ENCODE data around the gene NEU3.
"Not testable (repeated sequence)": the region's sequence is repeated elsewhere in the genome, so short reads cannot be mapped to it uniquely, and the experiment has no call there.

The NEU3 gene

DNA sequence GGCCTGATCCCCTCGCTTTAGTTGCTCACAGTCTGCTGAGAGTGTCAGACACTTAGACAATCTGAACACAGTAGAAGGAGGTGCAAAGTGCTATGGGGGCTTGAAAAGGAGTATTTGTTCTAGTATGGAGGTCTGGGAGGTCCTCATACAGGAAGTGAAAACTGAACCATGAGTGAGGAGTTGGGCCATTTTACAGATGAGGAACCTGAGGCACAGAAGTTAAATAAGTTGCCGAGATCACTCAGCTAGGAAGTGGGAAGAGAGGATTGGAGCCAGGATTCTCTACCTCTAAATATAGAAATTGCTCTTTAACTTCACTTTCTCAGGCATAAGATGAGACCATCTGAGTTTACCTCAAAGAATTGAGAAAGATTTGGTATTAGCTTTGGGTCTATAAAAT is 4.0 kb upstream of the NEU3 start:
- Histone ChIP-seq H3K4me1 (ENCODE audit: control insufficient read depth in 1 of 2, insufficient read depth in 2 of 2, low read length in 2 of 2) (peaks cover 0 to 5% of the 10 kb centered on the region in 2 donors), H3K9me3 (ENCODE audit: control insufficient read depth in 1 of 2, low read length in 2 of 2) (no peaks in the 10 kb centered on the region), H3K36me3 (ENCODE audit: control insufficient read depth in 1 of 2, insufficient read depth in 2 of 2, low read length in 2 of 2) (peaks cover 3 to 16% of the 10 kb centered on the region in 2 donors), H3K27ac (ENCODE audit: low read length) (no peak overlapping the region), H3K27me3 (ENCODE audit: low read depth, low read length) (no peaks in the 10 kb centered on the region), H3K4me3 (ENCODE audit: low read depth in 1 of 2, low read length in 2 of 2) (no peak overlapping the region)

- Histone ChIP-seq H3K27me3 (ENCODE audit: low read depth, low read length) (no peaks in the 10 kb centered on the region), H3K4me1 (ENCODE audit: control insufficient read depth in 1 of 2, insufficient read depth in 2 of 2, low read length in 2 of 2) (peaks cover 0 to 5% of the 10 kb centered on the region in 2 donors), H3K4me3 (ENCODE audit: low read depth in 1 of 2, low read length in 2 of 2) (peak overlapping the region; percentile 85 to 87), H3K36me3 (ENCODE audit: control insufficient read depth in 1 of 2, insufficient read depth in 2 of 2, low read length in 2 of 2) (no peaks in the 10 kb centered on the region), H3K27ac (ENCODE audit: low read length) (peak overlapping the region; percentile 60), H3K9me3 (ENCODE audit: control insufficient read depth in 1 of 2, low read length in 2 of 2) (no peaks in the 10 kb centered on the region)
Observed at GRCh38 chr11:74989260-74989638, 516 bp downstream of the NEU3 start.

GRCh38 chr11:74990150-74990549 is 1.4 kb downstream of the NEU3 start:
- H3K27ac ChIP-seq (ENCODE audit: low read length); H3K4me3 ChIP-seq (ENCODE audit: low read depth in 1 of 2, low read length in 2 of 2): not testable (repeated sequence)

DNA sequence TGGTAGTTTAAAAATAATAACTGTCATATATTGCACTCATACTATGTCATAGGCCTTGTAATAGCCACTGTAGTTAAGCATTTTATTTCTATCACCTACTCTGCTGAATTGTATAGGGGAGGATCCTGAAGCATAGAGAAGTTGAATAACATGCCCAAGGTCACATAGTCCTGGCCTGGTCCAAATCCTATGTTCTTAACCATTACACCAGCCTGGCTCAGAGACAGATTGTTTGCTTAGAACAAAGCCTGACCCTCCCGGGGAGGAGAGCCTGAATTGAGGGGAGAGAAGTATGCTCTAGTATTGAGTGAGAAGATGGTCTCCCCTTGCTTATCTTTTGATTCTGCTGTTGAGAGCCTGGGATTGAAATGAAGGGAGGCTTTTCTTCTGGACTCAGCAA is 2.2 kb downstream of the NEU3 start:
- Histone ChIP-seq H3K27ac (ENCODE audit: low read length) (no peak overlapping the region), H3K4me3 (ENCODE audit: low read depth in 1 of 2, low read length in 2 of 2) (no peak overlapping the region), H3K36me3 (ENCODE audit: control insufficient read depth in 1 of 2, insufficient read depth in 2 of 2, low read length in 2 of 2) (peaks cover 2 to 6% of the 10 kb centered on the region in 2 donors), H3K4me1 (ENCODE audit: control insufficient read depth in 1 of 2, insufficient read depth in 2 of 2, low read length in 2 of 2) (peaks cover 0 to 5% of the 10 kb centered on the region in 2 donors), H3K9me3 (ENCODE audit: control insufficient read depth in 1 of 2, low read length in 2 of 2) (no peaks in the 10 kb centered on the region), H3K27me3 (ENCODE audit: low read depth, low read length) (no peaks in the 10 kb centered on the region)

More at GRCh38 chr11:74990150-74990549, 1.4 kb downstream of the NEU3 start:
- not testable (repeated sequence) for H3K27me3 ChIP-seq (ENCODE audit: low read depth, low read length); H3K4me1 ChIP-seq (ENCODE audit: control insufficient read depth in 1 of 2, insufficient read depth in 2 of 2, low read length in 2 of 2); H3K9me3 ChIP-seq (ENCODE audit: control insufficient read depth in 1 of 2, low read length in 2 of 2); H3K36me3 ChIP-seq (ENCODE audit: control insufficient read depth in 1 of 2, insufficient read depth in 2 of 2, low read length in 2 of 2)

DNA sequence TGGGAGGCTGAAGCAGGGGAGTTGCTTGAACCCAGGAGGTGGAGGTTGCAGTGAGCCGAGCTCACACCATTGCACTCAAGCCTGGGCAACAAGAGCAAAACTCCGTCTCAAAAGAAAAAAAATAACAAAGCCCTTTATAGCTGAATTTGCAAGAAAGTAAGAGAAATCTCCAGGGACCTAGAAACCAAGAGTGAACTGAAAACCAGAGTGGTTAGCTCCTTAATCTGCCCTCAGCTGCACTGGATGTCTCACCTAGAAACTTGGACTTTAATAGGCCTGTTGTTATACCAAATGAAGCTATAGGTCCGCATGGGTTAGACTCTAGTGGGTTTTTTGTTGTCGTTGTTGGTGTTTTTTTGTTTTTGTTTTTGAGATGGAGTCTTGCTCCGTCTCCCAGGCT is 4.1 kb downstream of the NEU3 start:
- Histone ChIP-seq H3K27me3 (ENCODE audit: low read depth, low read length) (no peaks in the 10 kb centered on the region), H3K27ac (ENCODE audit: low read length) (no peak overlapping the region), H3K9me3 (ENCODE audit: control insufficient read depth in 1 of 2, low read length in 2 of 2) (no peaks in the 10 kb centered on the region), H3K4me1 (ENCODE audit: control insufficient read depth in 1 of 2, insufficient read depth in 2 of 2, low read length in 2 of 2) (peaks cover 0 to 5% of the 10 kb centered on the region in 2 donors), H3K36me3 (ENCODE audit: control insufficient read depth in 1 of 2, insufficient read depth in 2 of 2, low read length in 2 of 2) (peaks cover 6% of the 10 kb centered on the region in 2 donors), H3K4me3 (ENCODE audit: low read depth in 1 of 2, low read length in 2 of 2) (no peak overlapping the region)

DNA sequence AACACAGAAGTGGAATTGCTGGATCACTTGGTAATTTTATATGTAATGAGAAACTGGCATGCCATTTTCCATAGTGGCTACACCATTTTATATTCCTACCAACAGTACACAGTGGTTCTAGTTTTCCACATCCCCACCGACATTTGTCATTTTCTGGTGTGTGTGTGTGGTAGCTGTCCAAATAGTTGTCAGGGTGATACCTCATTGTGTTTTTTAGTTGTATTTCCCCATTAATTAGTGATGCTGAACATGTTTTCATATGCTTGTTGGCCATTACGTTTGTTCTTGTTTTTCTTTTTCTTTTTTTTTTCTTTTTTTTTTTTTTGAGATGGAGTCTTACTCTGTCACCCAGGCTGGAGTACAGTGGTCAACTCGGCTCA is 12.2 kb downstream of the NEU3 start:
- H3K4me3 ChIP-seq (ENCODE audit: low read depth in 1 of 2, low read length in 2 of 2), result no peak overlapping the region
- H3K27ac ChIP-seq (ENCODE audit: low read length), result no peak overlapping the region
- H3K27me3 ChIP-seq (ENCODE audit: low read depth, low read length), result no peaks in the 10 kb centered on the region
- no peaks in the 10 kb centered on the region for H3K9me3 ChIP-seq (ENCODE audit: control insufficient read depth in 1 of 2, low read length in 2 of 2)
- peaks cover 5 to 11% of the 10 kb centered on the region in 2 donors for H3K36me3 ChIP-seq (ENCODE audit: control insufficient read depth in 1 of 2, insufficient read depth in 2 of 2, low read length in 2 of 2)
- no peaks in the 10 kb centered on the region for H3K4me1 ChIP-seq (ENCODE audit: control insufficient read depth in 1 of 2, insufficient read depth in 2 of 2, low read length in 2 of 2)

DNA sequence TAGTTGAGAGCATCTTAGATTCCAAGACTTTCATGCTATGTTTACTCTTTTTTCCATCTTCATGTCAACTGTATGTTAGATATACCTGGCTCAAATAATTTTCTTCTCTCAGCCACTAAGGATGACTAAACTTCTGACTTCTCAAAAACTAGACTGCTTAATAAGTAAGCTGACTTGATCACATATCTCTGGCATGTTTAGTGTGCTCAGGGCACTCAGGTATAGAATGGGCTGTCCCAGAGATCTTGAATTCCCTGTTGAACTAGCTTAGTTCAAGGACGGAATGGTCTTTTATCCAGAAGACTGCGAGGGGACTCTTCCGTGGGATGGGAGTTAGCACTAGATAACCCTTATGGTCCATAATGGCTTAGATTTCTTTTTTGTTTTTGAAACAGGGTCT is 13.0 kb downstream of the NEU3 start:
- Histone ChIP-seq H3K9me3 (ENCODE audit: control insufficient read depth in 1 of 2, low read length in 2 of 2) (no peaks in the 10 kb centered on the region), H3K36me3 (ENCODE audit: control insufficient read depth in 1 of 2, insufficient read depth in 2 of 2, low read length in 2 of 2) (peaks cover 13 to 14% of the 10 kb centered on the region in 2 donors), H3K4me1 (ENCODE audit: control insufficient read depth in 1 of 2, insufficient read depth in 2 of 2, low read length in 2 of 2) (no peaks in the 10 kb centered on the region), H3K27me3 (ENCODE audit: low read depth, low read length) (no peaks in the 10 kb centered on the region), H3K27ac (ENCODE audit: low read length) (no peak overlapping the region), H3K4me3 (ENCODE audit: low read depth in 1 of 2, low read length in 2 of 2) (no peak overlapping the region)

DNA sequence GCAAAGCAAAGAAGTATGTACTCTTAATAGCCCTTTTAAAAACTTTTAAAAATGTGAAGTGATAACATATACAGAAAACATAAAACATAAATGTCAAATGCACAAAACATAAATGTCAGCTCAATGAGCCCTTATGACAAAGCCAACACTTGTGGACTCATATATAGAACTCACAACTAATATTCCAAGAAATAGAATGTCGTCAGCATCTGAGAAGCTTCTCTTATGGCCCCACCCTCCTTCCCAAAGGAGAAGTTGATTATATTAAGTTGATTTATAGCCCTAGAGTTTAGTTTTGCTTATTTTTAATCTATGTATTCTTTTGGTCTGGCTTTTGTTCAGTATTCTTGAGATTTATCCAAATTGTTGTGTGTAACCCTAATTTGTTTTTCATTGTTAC is 13.8 kb downstream of the NEU3 start:
- H3K27ac ChIP-seq (ENCODE audit: low read length), result no peak overlapping the region
- H3K36me3 ChIP-seq (ENCODE audit: control insufficient read depth in 1 of 2, insufficient read depth in 2 of 2, low read length in 2 of 2), result peaks cover 17 to 19% of the 10 kb centered on the region in 2 donors
- no peak overlapping the region for H3K4me3 ChIP-seq (ENCODE audit: low read depth in 1 of 2, low read length in 2 of 2)
- H3K9me3 ChIP-seq (ENCODE audit: control insufficient read depth in 1 of 2, low read length in 2 of 2), result no peaks in the 10 kb centered on the region
- H3K4me1 ChIP-seq (ENCODE audit: control insufficient read depth in 1 of 2, insufficient read depth in 2 of 2, low read length in 2 of 2), result no peaks in the 10 kb centered on the region
- H3K27me3 ChIP-seq (ENCODE audit: low read depth, low read length), result no peaks in the 10 kb centered on the region

DNA sequence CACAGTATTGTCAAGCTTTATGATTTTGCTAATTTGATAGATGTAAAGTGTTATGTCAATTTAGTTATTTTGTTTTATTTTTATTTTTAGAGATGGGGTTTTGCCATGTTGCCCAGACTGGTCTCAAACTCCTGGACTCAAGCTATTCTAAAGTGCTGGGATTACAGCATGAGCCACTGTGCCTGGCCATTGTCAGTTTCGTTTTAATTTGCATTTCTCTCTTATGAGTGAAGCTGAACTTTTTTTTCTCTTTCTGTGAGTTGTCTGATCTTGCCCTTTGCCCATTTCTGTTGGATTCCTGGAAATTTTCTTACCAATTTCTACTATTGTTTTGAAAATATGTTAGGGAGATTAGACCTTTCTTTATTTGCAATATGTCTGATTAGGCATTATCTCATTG is 15.5 kb downstream of the NEU3 start:
- H3K4me3 ChIP-seq (ENCODE audit: low read depth in 1 of 2, low read length in 2 of 2), result no peak overlapping the region
- no peaks in the 10 kb centered on the region for H3K9me3 ChIP-seq (ENCODE audit: control insufficient read depth in 1 of 2, low read length in 2 of 2)
- peaks cover 23% of the 10 kb centered on the region in 2 donors for H3K36me3 ChIP-seq (ENCODE audit: control insufficient read depth in 1 of 2, insufficient read depth in 2 of 2, low read length in 2 of 2)
- no peaks in the 10 kb centered on the region for H3K4me1 ChIP-seq (ENCODE audit: control insufficient read depth in 1 of 2, insufficient read depth in 2 of 2, low read length in 2 of 2)
- H3K27ac ChIP-seq (ENCODE audit: low read length), result no peak overlapping the region
- no peaks in the 10 kb centered on the region for H3K27me3 ChIP-seq (ENCODE audit: low read depth, low read length)

GRCh38 chr11:75011357-75011756 is 22.6 kb downstream of the NEU3 start:
- no peaks in the 10 kb centered on the region for H3K9me3 ChIP-seq (ENCODE audit: control insufficient read depth in 1 of 2, low read length in 2 of 2)
- no peak overlapping the region for H3K27ac ChIP-seq (ENCODE audit: low read length)
- H3K27me3 ChIP-seq (ENCODE audit: low read depth, low read length), result no peaks in the 10 kb centered on the region
- no peaks in the 10 kb centered on the region for H3K4me1 ChIP-seq (ENCODE audit: control insufficient read depth in 1 of 2, insufficient read depth in 2 of 2, low read length in 2 of 2)
- peaks cover 19 to 22% of the 10 kb centered on the region in 2 donors for H3K36me3 ChIP-seq (ENCODE audit: control insufficient read depth in 1 of 2, insufficient read depth in 2 of 2, low read length in 2 of 2)
- H3K4me3 ChIP-seq (ENCODE audit: low read depth in 1 of 2, low read length in 2 of 2), result no peak overlapping the region

GRCh38 chr11:75011872-75012271 is 23.1 kb downstream of the NEU3 start:
- H3K9me3 ChIP-seq (ENCODE audit: control insufficient read depth in 1 of 2, low read length in 2 of 2), result no peaks in the 10 kb centered on the region
- H3K27ac ChIP-seq (ENCODE audit: low read length), result no peak overlapping the region
- H3K4me3 ChIP-seq (ENCODE audit: low read depth in 1 of 2, low read length in 2 of 2), result no peak overlapping the region
- no peaks in the 10 kb centered on the region for H3K27me3 ChIP-seq (ENCODE audit: low read depth, low read length)
- no peaks in the 10 kb centered on the region for H3K4me1 ChIP-seq (ENCODE audit: control insufficient read depth in 1 of 2, insufficient read depth in 2 of 2, low read length in 2 of 2)
- H3K36me3 ChIP-seq (ENCODE audit: control insufficient read depth in 1 of 2, insufficient read depth in 2 of 2, low read length in 2 of 2), result peaks cover 14 to 16% of the 10 kb centered on the region in 2 donors

- H3K4me1 ChIP-seq (ENCODE audit: control insufficient read depth in 1 of 2, insufficient read depth in 2 of 2, low read length in 2 of 2), result no peaks in the 10 kb centered on the region
- no peaks in the 10 kb centered on the region for H3K27me3 ChIP-seq (ENCODE audit: low read depth, low read length)
- H3K27ac ChIP-seq (ENCODE audit: low read length), result no peak overlapping the region
- H3K4me3 ChIP-seq (ENCODE audit: low read depth in 1 of 2, low read length in 2 of 2), result no peak overlapping the region
- H3K9me3 ChIP-seq (ENCODE audit: control insufficient read depth in 1 of 2, low read length in 2 of 2), result no peaks in the 10 kb centered on the region
- H3K36me3 ChIP-seq (ENCODE audit: control insufficient read depth in 1 of 2, insufficient read depth in 2 of 2, low read length in 2 of 2), result peaks cover 6 to 12% of the 10 kb centered on the region in 2 donors
Observed at GRCh38 chr11:75013051-75013450, 24.3 kb downstream of the NEU3 start.
